Hepatocyte (in vitro differentiated cells): ENCODE results near the gene PRDM1.

Source experiments
- CTCF ChIP-seq: fragments of 200-600 bp; sonication (generic); IDR thresholded peaks from 2 replicates; pipeline ENCODE4 v1.5.1; 2016; ENCODE audit warnings: antibody characterized with exemption, mild to moderate bottlenecking; ENCODE audit not compliant: poor library complexity
- EZH2 ChIP-seq: fragments of 200-600 bp; sonication (generic); IDR thresholded peaks from 2 replicates; pipeline ENCODE4 v1.6.1; 2016; ENCODE audit warnings: antibody characterized with exemption, mild to moderate bottlenecking, borderline replicate concordance

- TF ChIP-seq CTCF (no peak), EZH2 (no peak)
Observed at GRCh38 chr6:106046854-106047200, 39.3 kb upstream of the PRDM1 start.
